GM21619 (cell line): ENCODE data around the gene OGDHL.
"Not testable (repeated sequence)": the region's sequence is repeated elsewhere in the genome, so short reads cannot be mapped to it uniquely, and the experiment has no call there.

Source experiments
- ATAC-seq: cut with Tn5 transposase; IDR thresholded peaks from one replicate; pipeline ENCODE4 v1.9.1; 2021; ENCODE audit not compliant: unreplicated experiment

The OGDHL gene

DNA sequence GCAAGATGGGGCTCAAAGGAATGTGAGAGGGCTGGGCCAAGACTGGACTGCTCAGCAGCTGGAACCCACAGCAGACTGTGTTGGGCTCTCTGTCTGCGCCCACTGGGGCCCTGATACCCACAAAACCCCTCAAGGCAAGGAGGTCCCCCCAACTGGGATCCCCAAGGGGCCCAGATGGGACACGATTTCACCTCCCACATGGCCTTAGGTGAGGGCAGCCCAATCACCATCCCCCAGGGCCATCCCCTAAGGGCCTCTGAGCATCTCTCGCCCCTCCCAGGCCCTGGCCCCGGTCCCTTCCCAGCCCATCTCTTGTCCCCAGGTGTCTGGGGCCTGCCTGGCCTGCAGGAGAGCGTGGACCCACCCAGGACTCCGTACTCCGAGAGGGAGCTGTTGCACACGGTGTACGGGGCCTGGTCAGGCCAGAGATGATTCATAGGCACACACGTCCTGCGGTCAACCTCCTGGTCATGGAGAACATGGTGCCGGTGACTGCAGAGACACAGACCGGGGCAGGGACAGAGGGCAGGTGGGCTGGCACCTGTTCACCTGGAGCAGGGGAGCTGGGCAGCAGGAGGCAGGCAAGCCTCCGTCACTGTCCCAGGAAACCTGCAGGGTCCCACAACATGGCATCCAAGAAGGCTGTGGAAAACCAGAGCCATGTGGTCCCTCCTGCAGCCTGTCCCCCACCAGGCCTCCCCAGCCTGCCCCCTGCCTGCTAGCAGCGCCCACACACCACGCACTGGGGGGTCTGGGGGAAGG, 21.6 kb downstream of the OGDHL start:
- ATAC-seq: no peak

DNA sequence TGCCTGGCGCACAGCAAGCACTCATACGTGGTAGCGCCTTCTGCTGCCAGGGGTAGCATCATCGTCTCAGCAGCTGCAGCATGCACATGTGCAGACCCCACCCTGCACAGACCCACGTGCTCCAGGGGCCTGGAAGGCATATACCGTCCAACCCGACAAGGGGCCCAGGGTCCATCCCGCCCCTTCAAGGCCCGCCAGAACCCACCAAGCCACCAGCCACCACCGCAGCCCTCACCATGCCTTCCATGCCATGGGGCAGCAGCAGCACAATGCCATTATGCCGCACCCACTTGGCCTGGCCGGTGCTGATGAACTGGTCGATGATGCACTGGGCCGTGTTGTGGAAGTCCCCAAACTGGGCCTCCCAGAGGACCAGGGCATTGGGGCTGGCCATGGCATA, 22.7 kb downstream of the OGDHL start:
- no peak for ATAC-seq

GRCh38 chr10:49738616-49739360, 23.3 kb downstream of the OGDHL start:
- no peak for ATAC-seq

- ATAC-seq: no peak
Observed at GRCh38 chr10:49737474-49738201, 24.5 kb downstream of the OGDHL start.

GRCh38 chr10:49736564-49737113, 25.5 kb downstream of the OGDHL start:
- ATAC-seq: no peak

GRCh38 chr10:49735848-49736563, 26.1 kb downstream of the OGDHL start:
- no peak for ATAC-seq

DNA sequence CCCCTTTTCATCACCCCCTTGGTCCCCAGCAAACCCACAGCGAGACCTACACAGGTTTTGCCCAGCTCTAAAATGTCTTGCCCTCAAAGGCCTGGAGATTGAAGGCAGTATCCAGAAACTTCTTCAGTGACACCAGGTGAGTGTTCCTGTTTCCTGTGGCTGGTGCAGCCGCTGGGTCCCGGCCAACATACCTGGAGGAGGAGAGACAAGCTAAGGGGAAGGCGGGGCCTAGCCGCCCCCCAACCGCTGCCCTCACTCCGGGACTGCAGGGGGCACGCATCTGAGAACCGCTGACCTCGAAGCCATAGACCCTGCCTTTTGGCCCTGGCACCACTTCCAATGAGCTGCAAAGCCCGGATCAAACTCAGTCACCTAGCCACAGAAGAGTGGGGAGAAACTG, 27.0 kb downstream of the OGDHL start:
- no peak for ATAC-seq

GRCh38 chr10:49734676-49735075, 27.4 kb downstream of the OGDHL start:
- ATAC-seq: no peak

GRCh38 chr10:49733866-49734265, 28.3 kb downstream of the OGDHL start:
- no peak for ATAC-seq

GRCh38 chr10:49726593-49726992, 35.5 kb downstream of the OGDHL start:
- ATAC-seq: no peak

GRCh38 chr10:49715157-49715556, 47.0 kb downstream of the OGDHL start:
- ATAC-seq: not testable (repeated sequence)

DNA sequence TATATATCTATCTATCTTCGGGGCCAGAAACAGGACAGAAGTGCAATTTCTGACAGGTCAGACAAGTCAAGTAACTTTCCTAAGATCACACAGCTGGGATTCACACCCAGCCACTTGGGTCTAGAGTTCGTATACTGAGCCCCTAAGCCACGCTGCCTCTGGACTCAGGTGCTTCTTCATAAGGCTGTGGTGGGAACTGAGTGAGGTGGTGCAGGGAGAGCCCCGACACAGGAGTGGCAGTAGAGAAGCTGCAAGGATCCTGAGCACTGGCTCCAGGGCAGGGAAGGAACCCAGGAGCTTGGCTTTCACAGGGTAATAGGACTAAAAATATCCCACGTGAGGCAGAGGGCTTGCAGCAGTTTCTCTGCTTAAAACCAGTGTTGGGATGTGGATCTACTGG, 48.9 kb downstream of the OGDHL start:
- no peak for ATAC-seq

- ATAC-seq: no peak
Observed at GRCh38 chr10:49711481-49711880, 50.6 kb downstream of the OGDHL start.

DNA sequence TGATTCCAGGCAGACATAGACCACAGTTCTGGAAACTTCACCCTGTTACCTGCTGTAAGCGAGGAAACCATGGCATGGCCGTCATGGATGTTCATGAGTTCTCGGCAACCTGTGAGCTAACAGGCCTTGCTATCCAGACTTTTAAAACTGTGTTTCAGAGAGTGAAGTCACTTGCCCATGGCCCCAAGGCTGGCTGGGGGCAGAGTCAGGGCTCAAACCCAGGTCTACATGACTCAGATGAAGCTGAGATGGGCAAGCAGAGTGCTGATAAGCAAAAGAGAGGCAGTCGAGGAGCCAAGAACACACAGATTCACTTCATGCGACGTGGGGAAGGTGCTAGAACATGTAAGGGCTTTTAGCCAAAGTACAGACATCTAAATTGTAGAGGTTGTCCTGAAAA, 51.2 kb downstream of the OGDHL start:
- no peak for ATAC-seq

DNA sequence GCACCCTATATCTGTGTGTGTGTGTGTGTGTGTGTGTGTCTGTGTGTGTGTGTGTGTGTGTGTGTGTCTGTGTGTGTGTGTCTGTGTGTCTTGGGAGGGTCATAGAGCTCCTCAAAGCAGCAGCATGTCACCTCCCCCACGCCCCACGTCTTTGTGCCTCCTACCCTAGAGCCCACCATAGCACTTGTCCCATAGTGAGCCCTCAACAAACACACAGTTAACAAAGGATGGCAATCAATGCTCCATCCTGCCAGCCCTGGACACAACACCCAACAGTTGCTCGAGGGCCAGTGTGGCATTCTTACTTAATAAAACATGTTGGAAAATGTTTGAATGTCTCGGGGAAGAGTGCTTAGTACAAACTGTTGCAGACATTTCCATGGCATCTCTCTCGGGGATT, 52.2 kb downstream of the OGDHL start:
- no peak for ATAC-seq

DNA sequence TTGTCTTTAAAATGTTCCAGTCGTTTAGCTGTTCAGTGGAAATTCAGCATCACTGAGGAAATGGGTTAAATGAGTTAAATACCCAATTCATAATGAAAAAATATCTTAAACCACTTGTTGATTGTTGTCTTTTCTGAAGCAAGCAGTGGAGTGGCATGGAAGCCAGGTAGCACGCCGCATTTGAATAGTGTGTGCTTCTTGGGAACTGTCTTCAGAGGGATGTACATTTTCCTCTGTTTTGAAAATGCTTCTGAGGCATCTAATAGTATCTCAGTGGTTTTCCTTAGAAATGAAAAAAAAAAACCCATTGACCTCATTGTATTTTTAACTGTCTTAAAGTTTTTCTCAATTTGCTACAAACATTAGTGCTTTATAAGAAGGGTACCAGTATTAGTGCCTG, 54.5 kb downstream of the OGDHL start:
- ATAC-seq: no peak

- ATAC-seq: no peak
Observed at GRCh38 chr10:49700997-49701396, 61.1 kb downstream of the OGDHL start.

DNA sequence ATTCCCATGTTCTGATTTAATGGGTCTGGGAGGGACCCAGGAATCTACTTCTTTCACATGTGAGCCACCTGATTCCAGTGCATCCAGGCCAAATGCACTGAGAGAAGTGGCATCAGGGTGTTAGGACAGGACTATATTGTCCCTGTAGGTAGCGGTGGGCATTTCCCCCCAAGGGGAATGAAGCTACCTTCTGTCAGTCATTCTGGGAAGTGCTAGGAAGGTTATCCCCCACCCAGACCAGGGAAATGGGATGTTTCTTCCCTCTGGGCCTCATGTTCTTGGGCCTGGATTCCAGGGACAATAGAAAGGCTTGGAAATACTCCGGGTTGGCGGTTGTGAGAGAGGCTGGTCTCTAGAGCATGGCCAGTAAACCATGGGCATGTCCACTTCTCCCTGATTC, 61.9 kb downstream of the OGDHL start:
- ATAC-seq: no peak

- no peak for ATAC-seq
Observed at GRCh38 chr10:49698679-49699078, 63.4 kb downstream of the OGDHL start.

- no peak for ATAC-seq
Observed at GRCh38 chr10:49696311-49696710, 65.8 kb downstream of the OGDHL start.

GRCh38 chr10:49694466-49694865, 67.7 kb downstream of the OGDHL start:
- no peak for ATAC-seq
